B cell (primary cell): Measurements from ENCODE around the gene CCDC126. TPM values are rescaled to one million over a fixed set of nuclear protein-coding genes. Genes with fewer than 3 reads are reported as not detected.

Experiments used
- ATAC-seq: fragments of 200-7000 bp; cut with Tn5 transposase; one replicate; pipeline ENCODE4 v1.10.0; 2021; ENCODE audit warnings: low read depth, mild to moderate bottlenecking, moderate number of reproducible peaks, moderate library complexity
- CTCF ChIA-PET: fragments of 350-600 bp; sonication (Branson Sonifier 250); formaldehyde crosslinking; loops from one replicate; lab custom pipeline; 2021; ENCODE audit warnings: antibody characterized with exemption, inconsistent platforms; lab: Charles Lee
- POLR2A ChIA-PET: fragments of 350-600 bp; sonication (Branson Sonifier 250); formaldehyde crosslinking; loops from one replicate; lab custom pipeline; 2021; ENCODE audit warnings: antibody characterized with exemption; lab: Charles Lee
- DNase-seq: peaks from one replicate; pipeline ENCODE4 v3.0.0; 2013
- H2AFZ ChIP-seq: 2 replicates; pipeline ENCODE4 v1.6.1; 2012; ENCODE audit warnings: mild to moderate bottlenecking, low read depth, low read length; ENCODE audit not compliant: insufficient read depth, poor library complexity, severe bottlenecking
- H3K27ac ChIP-seq, 2 donors: 1 replicate in 1 of 2; 2 replicates in 1 of 2; pipeline ENCODE4 v1.5.1; 2012 to 2013; ENCODE audit warnings: low read length in 2 of 2, mild to moderate bottlenecking in 2 of 2, moderate library complexity in 1 of 2
- H3K27me3 ChIP-seq, 4 experiments: fragments of 200-600 bp in 1 of 4; sonication (generic) in 1 of 4; replicated peaks in 1 of 4; 1 replicate in 2 of 4; 2 replicates in 2 of 4; pipeline versions ENCODE4 v1.6.1 to v1.7.0; 2013 to 2016; ENCODE audit warnings: low read length in 3 of 4, mild to moderate bottlenecking in 2 of 4, mixed read lengths in 1 of 4, moderate library complexity in 1 of 4; ENCODE audit not compliant: insufficient read depth in 4 of 4, control insufficient read depth in 3 of 4; ENCODE audit errors: control extremely low read depth in 1 of 4
- H3K36me3 ChIP-seq, 2 experiments: replicated peaks in 1 of 2; 1 replicate in 1 of 2; 2 replicates in 1 of 2; pipeline versions ENCODE4 v1.6.1 to v1.7.1; 2013; ENCODE audit warnings: low read length in 1 of 2; ENCODE audit not compliant: insufficient read depth in 2 of 2, control insufficient read depth in 1 of 2; ENCODE audit errors: control extremely low read depth in 1 of 2, extremely low read depth in 1 of 2
- H3K4me1 ChIP-seq, 2 donors: fragments of 200-600 bp in 1 of 2; sonication (generic) in 1 of 2; 1 replicate in 1 of 2; 2 replicates in 1 of 2; pipeline versions ENCODE4 v1.5.1 to v1.6.1; 2013 to 2017; ENCODE audit warnings: low read length in 2 of 2; ENCODE audit not compliant: control insufficient read depth in 2 of 2, insufficient read depth in 2 of 2
- H3K4me2 ChIP-seq: replicated peaks from 2 replicates; pipeline ENCODE3; 2012; ENCODE audit warnings: mild to moderate bottlenecking, low read depth, low read length; ENCODE audit not compliant: poor library complexity, severe bottlenecking
- H3K4me3 ChIP-seq, 5 experiments: fragments of 200-600 bp in 1 of 5; sonication (generic) in 1 of 5; 1 replicate in 3 of 5; 2 replicates in 2 of 5; pipeline versions ENCODE4 v1.5.1 to v1.7.0; 2011 to 2016; ENCODE audit warnings: low read length in 4 of 5, mild to moderate bottlenecking in 4 of 5, low read depth in 2 of 5, control low read depth in 1 of 5, moderate library complexity in 1 of 5; ENCODE audit not compliant: insufficient read depth in 1 of 5; ENCODE audit errors: control extremely low read depth in 1 of 5, extremely low read depth in 1 of 5
- H3K79me2 ChIP-seq: fragments of 200-600 bp; sonication (generic); one replicate; pipeline ENCODE4 v1.6.0; 2016; ENCODE audit warnings: low read length; ENCODE audit not compliant: control insufficient read depth, insufficient read depth
- H3K9ac ChIP-seq: fragments of 200-600 bp; sonication (generic); 2 replicates; pipeline ENCODE4 v1.6.1; 2017; ENCODE audit warnings: mild to moderate bottlenecking, low read length, moderate library complexity
- H3K9me3 ChIP-seq, 3 donors: one replicate each; pipeline versions ENCODE4 v1.6.1 to v1.7.1; 2013; ENCODE audit warnings: low read length in 2 of 3; ENCODE audit not compliant: control insufficient read depth in 2 of 3, insufficient read depth in 1 of 3; ENCODE audit errors: control extremely low read depth in 1 of 3
- H4K20me1 ChIP-seq: 2 replicates; pipeline ENCODE4 v1.6.0; 2012; ENCODE audit warnings: mild to moderate bottlenecking, low read length; ENCODE audit not compliant: insufficient read depth, control insufficient read depth, poor library complexity, severe bottlenecking
- H3K27ac Mint-ChIP-seq: one replicate; pipeline ENCODE4 v1.8.0; 2021; ENCODE audit warnings: mixed read lengths
- H3K27me3 Mint-ChIP-seq: one replicate; pipeline ENCODE4 v1.8.0; 2021; ENCODE audit warnings: mixed read lengths
- H3K4me1 Mint-ChIP-seq: one replicate; pipeline ENCODE4 v1.8.0; 2021; ENCODE audit warnings: mixed read lengths
- H3K4me3 Mint-ChIP-seq: one replicate; pipeline ENCODE4 v1.8.0; 2021; ENCODE audit warnings: mixed read lengths
- H3K9me3 Mint-ChIP-seq: one replicate; pipeline ENCODE4 v1.8.0; 2022; ENCODE audit warnings: mixed read lengths; ENCODE audit not compliant: insufficient read depth
- EZH2 ChIP-seq: IDR thresholded peaks from 2 replicates; pipeline ENCODE4 v1.6.1; 2012; ENCODE audit warnings: borderline replicate concordance, low read depth, mild to moderate bottlenecking, moderate library complexity, low read length; ENCODE audit not compliant: insufficient read depth, poor library complexity, severe bottlenecking
- WGBS: methylation state at CpG from one replicate; pipeline ENCODE4 v1.1.5; 2013; ENCODE audit warnings: missing lambda C conversion rate; ENCODE audit not compliant: insufficient coverage; 5-methylcytosine and 5-hydroxymethylcytosine counted together
- intact Hi-C: fragments of 100-400 bp; cut with micrococcal nuclease; formaldehyde crosslinking; loops from one replicate; pipeline ENCODE4 v1.10.0; 2022
- polyA plus RNA-seq: library from polyadenylated mRNA; depleted of rRNA; stranded (reverse); fragments of >200 nt; gene quantifications from 2 replicates; pipeline ENCODE4 v1.2.3, GENCODE V29; 2012
- total RNA-seq, 2 donors: library from RNA; stranded (reverse); fragments of 120-200 nt in 1 of 2; gene quantifications; 1 replicate in 1 of 2; 2 replicates in 1 of 2; pipeline versions ENCODE4 v1.2.3 to v1.2.4, GENCODE V29; 2013 to 2022
- TF ChIP-seq, protein P1 (sequence below): fragments of 200-600 bp; IDR thresholded peaks from one replicate; pipeline ENCODE4 v1.8.0; 2022; ENCODE audit warnings: antibody characterized with exemption, mild to moderate bottlenecking

CCDC126 gene
- total and polyA plus RNA-seq, 2 donors (not counting 1 experiment from before 2014, with no cell fraction given), result 3.1 to 18.0 TPM

DNA sequence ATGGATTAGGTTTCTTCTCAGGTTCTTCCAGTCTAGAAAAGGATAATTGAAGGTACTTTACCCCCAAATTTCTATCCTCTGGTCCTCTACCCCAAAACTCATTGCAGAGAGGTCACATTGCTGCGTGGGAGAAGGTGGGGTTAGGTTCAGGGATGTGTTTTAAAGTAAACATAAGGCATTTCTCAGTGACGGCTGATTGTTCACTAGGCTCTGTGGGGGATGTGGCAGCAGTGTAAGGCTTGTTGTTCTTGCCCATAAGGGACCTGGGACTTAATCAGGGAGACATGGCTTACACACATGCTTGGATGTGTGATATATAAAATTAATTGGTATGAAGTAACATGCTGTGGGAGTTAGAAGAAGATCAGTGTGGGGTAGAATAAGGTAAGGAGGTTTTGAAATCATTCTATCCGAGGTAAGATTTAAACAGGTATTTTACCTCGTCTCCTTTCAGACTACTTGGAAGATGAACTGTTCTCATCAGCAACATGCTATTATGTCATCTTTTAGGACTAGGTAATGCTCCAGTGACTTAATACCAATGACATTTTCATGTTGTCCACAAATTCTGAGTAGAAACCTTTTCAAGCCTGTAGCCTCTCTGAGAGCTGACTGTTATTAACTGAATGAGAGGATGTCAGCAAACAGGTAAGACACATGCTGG, 6.6 kb downstream of the CCDC126 start:
- ATAC-seq (no peak), DNase-seq (no peak)
- intact Hi-C loops, result no loop called here
- Histone ChIP-seq H2AFZ (no peak overlapping the region), H3K4me1 (peaks cover 0 to 18% of the 10 kb centered on the region in 2 donors), H3K27ac (no peak overlapping the region), H3K9ac (no peak overlapping the region), H3K79me2 (peaks cover 67% of the 10 kb centered on the region), H3K9me3 (no peaks in the 10 kb centered on the region), H4K20me1 (peaks cover 8% of the 10 kb centered on the region), H3K36me3 (peaks cover 0 to 3% of the 10 kb centered on the region in 2 experiments), H3K4me2 (no peak overlapping the region), H3K4me3 (no peak overlapping the region), H3K27me3 (no peaks in the 10 kb centered on the region)
- Mint-ChIP-seq H3K4me1 (peaks cover 24% of the 10 kb centered on the region), H3K4me3 (no peak overlapping the region), H3K27me3 (no peaks in the 10 kb centered on the region), H3K9me3 (no peaks in the 10 kb centered on the region), H3K27ac (no peak overlapping the region)
- ChIA-PET POLR2A (no interaction called here), CTCF (no interaction called here)
- no peak for TF ChIP-seq EZH2
- TF ChIP-seq, protein P1, sequence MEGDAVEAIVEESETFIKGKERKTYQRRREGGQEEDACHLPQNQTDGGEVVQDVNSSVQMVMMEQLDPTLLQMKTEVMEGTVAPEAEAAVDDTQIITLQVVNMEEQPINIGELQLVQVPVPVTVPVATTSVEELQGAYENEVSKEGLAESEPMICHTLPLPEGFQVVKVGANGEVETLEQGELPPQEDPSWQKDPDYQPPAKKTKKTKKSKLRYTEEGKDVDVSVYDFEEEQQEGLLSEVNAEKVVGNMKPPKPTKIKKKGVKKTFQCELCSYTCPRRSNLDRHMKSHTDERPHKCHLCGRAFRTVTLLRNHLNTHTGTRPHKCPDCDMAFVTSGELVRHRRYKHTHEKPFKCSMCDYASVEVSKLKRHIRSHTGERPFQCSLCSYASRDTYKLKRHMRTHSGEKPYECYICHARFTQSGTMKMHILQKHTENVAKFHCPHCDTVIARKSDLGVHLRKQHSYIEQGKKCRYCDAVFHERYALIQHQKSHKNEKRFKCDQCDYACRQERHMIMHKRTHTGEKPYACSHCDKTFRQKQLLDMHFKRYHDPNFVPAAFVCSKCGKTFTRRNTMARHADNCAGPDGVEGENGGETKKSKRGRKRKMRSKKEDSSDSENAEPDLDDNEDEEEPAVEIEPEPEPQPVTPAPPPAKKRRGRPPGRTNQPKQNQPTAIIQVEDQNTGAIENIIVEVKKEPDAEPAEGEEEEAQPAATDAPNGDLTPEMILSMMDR, result no peak
- 36% methylated on average over 1 of the region's 4 CpGs for WGBS

DNA sequence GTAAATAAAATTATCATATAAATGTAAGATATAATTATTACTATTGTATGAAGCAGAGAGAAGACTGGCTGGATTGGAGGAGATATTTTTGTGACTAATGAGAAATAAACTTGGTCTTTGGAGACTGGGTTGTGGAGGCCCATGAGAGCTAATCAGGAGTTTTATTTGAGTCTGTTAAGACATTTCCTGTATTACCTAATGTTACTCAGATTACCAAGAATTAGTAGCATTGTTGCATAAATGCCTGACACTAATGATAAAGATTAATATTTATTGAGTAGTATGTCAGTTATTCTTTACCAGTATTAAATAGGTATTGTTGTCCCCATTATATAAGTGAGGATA, 7.1 kb downstream of the CCDC126 start:
- POLR2A ChIA-PET, result no interaction called here
- TF ChIP-seq EZH2, result no peak
- DNase-seq, result no peak

More for the DNA sequence above, 7.1 kb downstream of the CCDC126 start:
- Mint-ChIP-seq H3K27me3 (no peaks in the 10 kb centered on the region), H3K4me3 (no peak overlapping the region), H3K4me1 (peaks cover 19% of the 10 kb centered on the region), H3K9me3 (no peaks in the 10 kb centered on the region), H3K27ac (no peak overlapping the region)
- no peak for ATAC-seq
- intact Hi-C loops, result no loop called here
- Histone ChIP-seq H2AFZ (no peak overlapping the region), H3K79me2 (peaks cover 66% of the 10 kb centered on the region), H3K27ac (no peak overlapping the region), H3K9ac (no peak overlapping the region), H4K20me1 (peaks cover 9% of the 10 kb centered on the region), H3K4me3 (no peak overlapping the region), H3K36me3 (peaks cover 0 to 3% of the 10 kb centered on the region in 2 experiments), H3K27me3 (no peaks in the 10 kb centered on the region), H3K4me2 (no peak overlapping the region), H3K4me1 (peaks cover 0 to 14% of the 10 kb centered on the region in 2 donors), H3K9me3 (no peaks in the 10 kb centered on the region)
- CTCF ChIA-PET, result no interaction called here
